HG03571 (cell line): ENCODE results near the gene RAB3A.

Experiments used
- ATAC-seq: cut with Tn5 transposase; IDR thresholded peaks from one replicate; pipeline ENCODE4 v1.9.1; 2021; ENCODE audit not compliant: unreplicated experiment

The RAB3A gene

GRCh38 chr19:18203863-18204393 lies at the start of gene RAB3A:
RAB3A (minus strand) TSS chr19:18204042; CDS start chr19:18202740, 1,302 bp downstream.
- peak; percentile 84 for ATAC-seq

GRCh38 chr19:18253130-18253529 lies 49.3 kb upstream of the RAB3A start:
- no peak for ATAC-seq

- no peak for ATAC-seq
Measured at GRCh38 chr19:18252370-18252717, 48.5 kb upstream of the RAB3A start.

- no peak for ATAC-seq
Measured at GRCh38 chr19:18251587-18252369, 47.9 kb upstream of the RAB3A start.

GRCh38 chr19:18249834-18250233 lies 46.0 kb upstream of the RAB3A start:
- no peak for ATAC-seq

GRCh38 chr19:18245297-18245696 lies 41.5 kb upstream of the RAB3A start:
- ATAC-seq: no peak

- ATAC-seq: no peak
Measured at GRCh38 chr19:18239303-18239702, 35.5 kb upstream of the RAB3A start.

GRCh38 chr19:18234194-18234593 lies 30.4 kb upstream of the RAB3A start:
- no peak for ATAC-seq

- no peak for ATAC-seq
Measured at GRCh38 chr19:18233224-18233825, 29.5 kb upstream of the RAB3A start.

GRCh38 chr19:18232540-18233223 lies 28.8 kb upstream of the RAB3A start:
- ATAC-seq: no peak

GRCh38 chr19:18231775-18232174 lies 27.9 kb upstream of the RAB3A start:
- no peak for ATAC-seq

GRCh38 chr19:18230941-18231734 lies 27.3 kb upstream of the RAB3A start:
- ATAC-seq: no peak

GRCh38 chr19:18229915-18230314 lies 26.1 kb upstream of the RAB3A start:
- no peak for ATAC-seq

GRCh38 chr19:18229474-18229873 lies 25.6 kb upstream of the RAB3A start:
- ATAC-seq: no peak

- ATAC-seq: no peak
Measured at GRCh38 chr19:18227781-18228271, 24.0 kb upstream of the RAB3A start.

GRCh38 chr19:18226956-18227780 lies 23.3 kb upstream of the RAB3A start:
- ATAC-seq: no peak

GRCh38 chr19:18225702-18226468 lies 22.0 kb upstream of the RAB3A start, which contains the start of gene PDE4C:
PDE4C (minus strand) TSS chr19:18226438; CDS start chr19:18226415, 23 bp downstream.
- no peak for ATAC-seq

GRCh38 chr19:18225355-18225701 lies 21.5 kb upstream of the RAB3A start:
- ATAC-seq: no peak
